GM06990 (cell line): Measurements from ENCODE around the gene ULBP2.
A peak's percentile ranks its signal among the peaks of the same experiment; 100 is the strongest.
"Not testable (repeated sequence)": the region's sequence is repeated elsewhere in the genome, so short reads cannot be mapped to it uniquely, and the experiment has no call there.

Source experiments
- DNase-seq: peaks from one replicate; pipeline ENCODE4 v3.0.0-alpha.2; 2011; ENCODE audit not compliant: insufficient read length; ENCODE audit errors: extremely low read depth
- H3K27me3 ChIP-seq: replicated peaks from 2 replicates; pipeline ENCODE4 v1.6.0; 2011; ENCODE audit warnings: low read length; ENCODE audit not compliant: control insufficient read depth, insufficient read depth
- H3K36me3 ChIP-seq: 2 replicates; pipeline ENCODE4 v1.5.1; 2011; ENCODE audit warnings: low read length; ENCODE audit not compliant: control insufficient read depth, insufficient read depth
- H3K4me3 ChIP-seq: replicated peaks from 2 replicates; pipeline ENCODE4 v1.5.1; 2011; ENCODE audit warnings: low read depth, mild to moderate bottlenecking, control low read depth, low read length
- TF ChIP-seq, protein P1 (sequence below): IDR thresholded peaks from 2 replicates; pipeline ENCODE4 v1.5.1; 2011; ENCODE audit warnings: low read length, control low read depth, mild to moderate bottlenecking, inconsistent platforms; ENCODE audit not compliant: insufficient read depth, poor library complexity, severe bottlenecking

ULBP2 gene

DNA sequence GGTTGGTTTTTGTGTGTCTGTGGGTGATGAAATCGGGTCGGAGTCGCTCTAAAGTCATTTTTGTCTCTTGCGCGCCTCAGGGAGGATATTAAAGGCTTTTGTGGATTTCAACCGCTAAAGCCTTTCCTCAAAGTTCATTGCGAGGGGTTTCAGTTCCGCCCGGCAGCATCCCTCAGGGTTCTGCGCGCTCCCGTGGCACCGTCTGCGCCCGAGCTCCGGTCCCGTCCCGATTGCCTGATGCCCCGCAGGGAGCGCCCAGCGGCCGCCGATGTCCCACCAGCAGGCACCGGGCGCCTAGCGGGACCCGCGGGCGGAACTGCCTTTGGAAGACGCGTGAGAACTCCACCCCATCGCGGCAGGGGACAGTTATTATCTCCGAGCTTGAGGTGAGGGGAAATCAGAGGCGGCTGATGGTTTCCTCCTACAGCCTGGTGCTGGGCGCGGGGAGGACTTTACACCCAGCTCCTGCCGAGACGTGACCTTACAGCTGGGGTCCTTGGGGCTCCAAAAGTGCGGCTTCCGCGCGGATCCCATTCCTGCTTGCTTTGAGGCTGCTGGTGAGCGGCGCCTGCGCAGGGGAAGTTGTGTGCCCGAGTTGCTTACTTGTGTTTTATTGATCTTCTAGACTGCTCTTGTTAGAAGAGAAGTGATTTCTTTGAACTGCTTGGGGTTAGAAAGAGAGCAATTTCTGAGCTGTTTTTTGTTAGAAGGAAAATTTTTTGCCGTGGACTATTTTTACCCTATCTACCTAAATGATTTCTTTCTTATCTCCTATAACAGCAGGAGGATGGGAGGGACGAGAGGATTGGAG is 49.1 kb downstream of the ULBP2 start:
- peak; percentile 41 for DNase-seq
- TF ChIP-seq, protein P1, sequence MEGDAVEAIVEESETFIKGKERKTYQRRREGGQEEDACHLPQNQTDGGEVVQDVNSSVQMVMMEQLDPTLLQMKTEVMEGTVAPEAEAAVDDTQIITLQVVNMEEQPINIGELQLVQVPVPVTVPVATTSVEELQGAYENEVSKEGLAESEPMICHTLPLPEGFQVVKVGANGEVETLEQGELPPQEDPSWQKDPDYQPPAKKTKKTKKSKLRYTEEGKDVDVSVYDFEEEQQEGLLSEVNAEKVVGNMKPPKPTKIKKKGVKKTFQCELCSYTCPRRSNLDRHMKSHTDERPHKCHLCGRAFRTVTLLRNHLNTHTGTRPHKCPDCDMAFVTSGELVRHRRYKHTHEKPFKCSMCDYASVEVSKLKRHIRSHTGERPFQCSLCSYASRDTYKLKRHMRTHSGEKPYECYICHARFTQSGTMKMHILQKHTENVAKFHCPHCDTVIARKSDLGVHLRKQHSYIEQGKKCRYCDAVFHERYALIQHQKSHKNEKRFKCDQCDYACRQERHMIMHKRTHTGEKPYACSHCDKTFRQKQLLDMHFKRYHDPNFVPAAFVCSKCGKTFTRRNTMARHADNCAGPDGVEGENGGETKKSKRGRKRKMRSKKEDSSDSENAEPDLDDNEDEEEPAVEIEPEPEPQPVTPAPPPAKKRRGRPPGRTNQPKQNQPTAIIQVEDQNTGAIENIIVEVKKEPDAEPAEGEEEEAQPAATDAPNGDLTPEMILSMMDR: no peak
- H3K4me3 ChIP-seq: peak overlapping the region; percentile 38
- H3K27me3 ChIP-seq: peaks cover 4% of the 10 kb centered on the region; the same call in 1 of the 2 replicates
- H3K36me3 ChIP-seq: no peaks in the 10 kb centered on the region

- H3K27me3 ChIP-seq, H3K4me3 ChIP-seq, H3K36me3 ChIP-seq, DNase-seq: not testable (repeated sequence)
These were observed 49.6 kb downstream of the ULBP2 start for GRCh38 chr6:149991472-149991795.

GRCh38 chr6:149991838-149992237 is 50.0 kb downstream of the ULBP2 start:
- DNase-seq: no peak
- TF ChIP-seq, protein P1: no peak
- Histone ChIP-seq H3K4me3 (no peak overlapping the region), H3K36me3 (no peaks in the 10 kb centered on the region), H3K27me3 (peaks cover 2% of the 10 kb centered on the region; the same call in 1 of the 2 replicates)

- no peaks in the 10 kb centered on the region for H3K36me3 ChIP-seq
- no peak for DNase-seq
- H3K27me3 ChIP-seq: no peaks in the 10 kb centered on the region; the same call in 1 of the 2 replicates
- TF ChIP-seq, protein P1: no peak
- H3K4me3 ChIP-seq: no peak overlapping the region
These were observed 53.5 kb downstream of the ULBP2 start for GRCh38 chr6:149995235-149995750.

DNA sequence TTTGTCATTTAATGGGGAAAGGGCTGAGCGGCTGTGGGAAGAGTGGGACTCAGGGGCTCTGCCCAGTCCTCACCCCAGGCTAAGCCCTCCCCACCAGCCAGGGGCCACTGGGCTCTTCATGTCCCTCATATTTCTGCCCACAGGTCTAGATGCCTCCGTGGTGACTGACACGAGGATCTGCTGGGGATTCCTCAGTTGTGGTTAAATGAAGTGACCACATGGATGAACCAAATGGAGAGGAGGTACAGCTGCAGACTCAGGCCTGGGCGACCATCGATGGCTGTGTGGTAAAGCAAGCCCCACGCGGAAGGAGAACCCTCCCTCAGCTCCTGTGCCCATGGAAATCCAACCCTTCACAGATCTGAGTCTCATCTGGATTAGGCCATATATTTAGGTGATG is 54.2 kb downstream of the ULBP2 start:
- no peak for DNase-seq
- no peaks in the 10 kb centered on the region; the same call in 1 of the 2 replicates for H3K27me3 ChIP-seq

More for the DNA sequence above, 54.2 kb downstream of the ULBP2 start:
- Histone ChIP-seq H3K4me3 (no peak overlapping the region), H3K36me3 (no peaks in the 10 kb centered on the region)
- TF ChIP-seq, protein P1: no peak
